SK-N-SH (cell line): ENCODE data around the gene BCR. TPM values are rescaled to one million over a fixed set of nuclear protein-coding genes. Genes with fewer than 3 reads are reported as not detected.

Source experiments
- CTCF ChIA-PET: fragments of 300-600, 350-600 bp; formaldehyde crosslinking; extraction: SDS; loops from one replicate; lab custom pipeline; 2021; lab: Yijun Ruan, JAX
- POLR2A ChIA-PET: fragments of 350-600 bp; sonication (Branson Sonifier 250); formaldehyde crosslinking; extraction: SDS; loops from one replicate; lab custom pipeline; 2020; ENCODE audit warnings: antibody characterized with exemption, inconsistent platforms; lab: Yijun Ruan, JAX
- DNase-seq: peaks from one replicate; pipeline ENCODE4 v3.0.0; 2012
- H2AFZ ChIP-seq: fragments of 200-600 bp; sonication (generic); 2 replicates; pipeline ENCODE4 v1.8.1; 2016; ENCODE audit warnings: antibody characterized with exemption, mild to moderate bottlenecking, low read depth
- H3F3A ChIP-seq: fragments of 200-600 bp; sonication (generic); replicated peaks from 2 replicates; pipeline ENCODE3; 2016; ENCODE audit warnings: antibody characterized with exemption, mild to moderate bottlenecking; ENCODE audit not compliant: insufficient read depth
- H3K27ac ChIP-seq, 2 experiments: fragments of 200-500 bp in 1 of 2; fragments of 200-600 bp in 1 of 2; sonication (Bioruptor generic) in 1 of 2; sonication (generic), shearing (Covaris generic) in 1 of 2; 2 replicates each; pipeline versions ENCODE4 v1.5.1 to v1.6.1; 2014 to 2016; ENCODE audit warnings: low read depth in 2 of 2, inconsistent platforms in 1 of 2, low read length in 1 of 2, mild to moderate bottlenecking in 1 of 2, mixed read lengths in 1 of 2
- H3K27me3 ChIP-seq: fragments of 200-600 bp; sonication (generic), shearing (Covaris generic); 2 replicates; pipeline ENCODE4 v1.6.1; 2016; ENCODE audit warnings: mixed run types; ENCODE audit not compliant: insufficient read depth
- H3K36me3 ChIP-seq, 2 experiments: fragments of 200-500 bp in 1 of 2; fragments of 200-600 bp in 1 of 2; sonication (Bioruptor generic) in 1 of 2; sonication (generic) in 1 of 2; replicated peaks in 1 of 2; 2 replicates each; pipeline versions ENCODE3 to v1.5.1; 2014 to 2016; ENCODE audit warnings: low read length in 1 of 2, mild to moderate bottlenecking in 1 of 2; ENCODE audit not compliant: insufficient read depth in 2 of 2, control insufficient read depth in 1 of 2
- H3K4me1 ChIP-seq, 2 experiments: fragments of 200-500 bp in 1 of 2; fragments of 200-600 bp in 1 of 2; sonication (Bioruptor generic) in 1 of 2; sonication (generic), shearing (Covaris generic) in 1 of 2; 2 replicates each; pipeline versions ENCODE4 v1.5.1 to v1.6.1; 2014 to 2016; ENCODE audit warnings: low read depth in 1 of 2, low read length in 1 of 2, mixed run types in 1 of 2; ENCODE audit not compliant: insufficient read depth in 2 of 2, control insufficient read depth in 1 of 2
- H3K4me2 ChIP-seq: fragments of 200-600 bp; sonication (generic), shearing (Covaris generic); 2 replicates; pipeline ENCODE4 v1.6.1; 2017; ENCODE audit warnings: mixed run types
- H3K4me3 ChIP-seq, 2 experiments: fragments of 200-500 bp in 1 of 2; fragments of 200-600 bp in 1 of 2; sonication (Bioruptor generic) in 1 of 2; sonication (generic), shearing (Covaris generic) in 1 of 2; 2 replicates each; pipeline versions ENCODE4 v1.5.1 to v1.8.1; 2014 to 2016; ENCODE audit warnings: low read depth in 2 of 2, inconsistent platforms in 1 of 2, low read length in 1 of 2, mild to moderate bottlenecking in 1 of 2, mixed read lengths in 1 of 2, moderate library complexity in 1 of 2
- H3K79me2 ChIP-seq: fragments of 200-600 bp; sonication (generic); 2 replicates; pipeline ENCODE4 v1.8.1; 2017; ENCODE audit warnings: mild to moderate bottlenecking; ENCODE audit not compliant: insufficient read depth
- H3K9ac ChIP-seq: fragments of 200-600 bp; sonication (generic); 2 replicates; pipeline ENCODE4 v1.6.1; 2017; ENCODE audit warnings: mixed run types
- H3K9me2 ChIP-seq: fragments of 200-600 bp; sonication (generic); 2 replicates; pipeline ENCODE4 v1.6.1; 2017; ENCODE audit warnings: mixed run types
- H3K9me3 ChIP-seq: fragments of 200-600 bp; sonication (generic); 2 replicates; pipeline ENCODE4 v1.6.1; 2017; ENCODE audit warnings: mixed run types, mild to moderate bottlenecking, moderate library complexity
- H4K20me1 ChIP-seq: fragments of 200-600 bp; sonication (generic); 2 replicates; pipeline ENCODE4 v1.6.1; 2017; ENCODE audit warnings: mild to moderate bottlenecking, mixed run types; ENCODE audit not compliant: insufficient read depth
- ELF1 ChIP-seq: IDR thresholded peaks from 2 replicates; pipeline ENCODE4 v1.4.0; 2012
- GABPA ChIP-seq: IDR thresholded peaks from 2 replicates; pipeline ENCODE4 v1.4.0; 2012; ENCODE audit warnings: low read depth, mild to moderate bottlenecking
- NRF1 ChIP-seq: IDR thresholded peaks from 2 replicates; pipeline ENCODE4 v1.6.1; 2012; ENCODE audit warnings: low read depth, mild to moderate bottlenecking, low read length
- POLR2AphosphoS5 ChIP-seq: IDR thresholded peaks from 2 replicates; pipeline ENCODE4 v1.6.1; 2012; ENCODE audit warnings: low read depth, low read length
- TAF1 ChIP-seq: IDR thresholded peaks from 2 replicates; pipeline ENCODE4 v1.6.1; 2012; ENCODE audit warnings: low read depth, mild to moderate bottlenecking, low read length, moderate library complexity, borderline replicate concordance
- YY1 ChIP-seq: IDR thresholded peaks from 2 replicates; pipeline ENCODE4 v1.4.0; 2012; ENCODE audit warnings: low read depth, mild to moderate bottlenecking
- WGBS: methylation state at CpG from one replicate; pipeline ENCODE4 v1.1.6; 2017; ENCODE audit warnings: low lambda C conversion rate; 5-methylcytosine and 5-hydroxymethylcytosine counted together
- polyA plus RNA-seq, 3 experiments: library from polyadenylated mRNA; depleted of rRNA; stranded (reverse); fragments of >200 nt; gene quantifications; 2 replicates each; pipeline ENCODE4 v1.2.3, GENCODE V29; 2012
- TF ChIP-seq, protein P1 (sequence below): IDR thresholded peaks from 2 replicates; pipeline ENCODE4 v1.6.1; 2012; ENCODE audit warnings: mild to moderate bottlenecking, low read depth, low read length, moderate library complexity

Gene BCR
- polyA plus RNA-seq (2012; rRNA removed), result 27.0 and 50.9 TPM in 2 replicates
- polyA plus RNA-seq (2012; cell fraction: cytosol; rRNA removed), result 20.3 and 29.6 TPM in 2 replicates
- polyA plus RNA-seq (2012; cell fraction: nucleus; rRNA removed), result 51.6 and 84.8 TPM in 2 replicates

- H3K79me2 ChIP-seq, result peaks cover 43% of the 10 kb centered on the region
- ChIA-PET POLR2A (interaction anchor here (1.1 to 1.2 kb wide), 2 partner anchors 101 to 109 kb away, joined by 3 to 5 read pairs; no protein-coding TSS in a partner anchor), CTCF (interaction anchor here (0.9 to 21.1 kb wide), 13 partner anchors 13 to 223 kb away, joined by 3 to 587 read pairs (median 3); no protein-coding TSS in a partner anchor)
- no peaks in the 10 kb centered on the region for H3F3A ChIP-seq
- peak within 1 kb of the TSS in 1 of 2 experiments; percentile 83; a peak in 1 of 4 replicates for H3K27ac ChIP-seq
- WGBS, result no CpG with 5 or more reads among the region's 88 CpGs
- H3K4me2 ChIP-seq, result peak within 1 kb of the TSS; percentile 73
- peak within 1 kb of the TSS; percentile 83 for H2AFZ ChIP-seq
- no peaks in the 10 kb centered on the region for H3K9me3 ChIP-seq
- peaks cover 39% of the 10 kb centered on the region for H4K20me1 ChIP-seq
- H3K36me3 ChIP-seq, result peaks cover 0 to 2% of the 10 kb centered on the region in 2 experiments
- peak within 1 kb of the TSS; percentile 29; the same call in 1 of the 2 replicates for H3K9ac ChIP-seq
- H3K9me2 ChIP-seq, result no peaks in the 10 kb centered on the region
- TF ChIP-seq GABPA, result peak; percentile 53
- TF ChIP-seq POLR2AphosphoS5, result peak; percentile 17; the same call in 1 of the 2 replicates
- TF ChIP-seq NRF1, result peak; percentile 18; the same call in 1 of the 2 replicates
- 0 out of 2 replicates have a peak, but pooled peaks have one; percentile 18 for TF ChIP-seq TAF1
- TF ChIP-seq ELF1, result no peak
- DNase-seq, result peak; percentile 95
- H3K4me1 ChIP-seq, result peaks cover 13 to 52% of the 10 kb centered on the region in 2 experiments
- no peaks in the 10 kb centered on the region for H3K27me3 ChIP-seq
- peak within 1 kb of the TSS; percentile 54 to 83 for H3K4me3 ChIP-seq
These were observed at the start of gene BCR for GRCh38 chr22:23180301-23180892. Gene BCR (plus strand): TSS chr22:23180509. CDS start chr22:23180961, 452 bp downstream.

GRCh38 chr22:23130697-23131096, 49.6 kb upstream of the BCR start:
- H3K79me2 ChIP-seq, result no peaks in the 10 kb centered on the region
- no peak overlapping the region for H3K9ac ChIP-seq
- no peak for DNase-seq
- no peaks in the 10 kb centered on the region for H3K9me3 ChIP-seq
- H3K36me3 ChIP-seq, result no peaks in the 10 kb centered on the region
- no peaks in the 10 kb centered on the region for H4K20me1 ChIP-seq
- H3F3A ChIP-seq, result no peaks in the 10 kb centered on the region
- WGBS, result 51% methylated on average over 2 of the region's 3 CpGs
- H3K9me2 ChIP-seq, result no peaks in the 10 kb centered on the region
- no peak overlapping the region for H3K27ac ChIP-seq
- TF ChIP-seq YY1, result no peak
- TF ChIP-seq, protein P1, sequence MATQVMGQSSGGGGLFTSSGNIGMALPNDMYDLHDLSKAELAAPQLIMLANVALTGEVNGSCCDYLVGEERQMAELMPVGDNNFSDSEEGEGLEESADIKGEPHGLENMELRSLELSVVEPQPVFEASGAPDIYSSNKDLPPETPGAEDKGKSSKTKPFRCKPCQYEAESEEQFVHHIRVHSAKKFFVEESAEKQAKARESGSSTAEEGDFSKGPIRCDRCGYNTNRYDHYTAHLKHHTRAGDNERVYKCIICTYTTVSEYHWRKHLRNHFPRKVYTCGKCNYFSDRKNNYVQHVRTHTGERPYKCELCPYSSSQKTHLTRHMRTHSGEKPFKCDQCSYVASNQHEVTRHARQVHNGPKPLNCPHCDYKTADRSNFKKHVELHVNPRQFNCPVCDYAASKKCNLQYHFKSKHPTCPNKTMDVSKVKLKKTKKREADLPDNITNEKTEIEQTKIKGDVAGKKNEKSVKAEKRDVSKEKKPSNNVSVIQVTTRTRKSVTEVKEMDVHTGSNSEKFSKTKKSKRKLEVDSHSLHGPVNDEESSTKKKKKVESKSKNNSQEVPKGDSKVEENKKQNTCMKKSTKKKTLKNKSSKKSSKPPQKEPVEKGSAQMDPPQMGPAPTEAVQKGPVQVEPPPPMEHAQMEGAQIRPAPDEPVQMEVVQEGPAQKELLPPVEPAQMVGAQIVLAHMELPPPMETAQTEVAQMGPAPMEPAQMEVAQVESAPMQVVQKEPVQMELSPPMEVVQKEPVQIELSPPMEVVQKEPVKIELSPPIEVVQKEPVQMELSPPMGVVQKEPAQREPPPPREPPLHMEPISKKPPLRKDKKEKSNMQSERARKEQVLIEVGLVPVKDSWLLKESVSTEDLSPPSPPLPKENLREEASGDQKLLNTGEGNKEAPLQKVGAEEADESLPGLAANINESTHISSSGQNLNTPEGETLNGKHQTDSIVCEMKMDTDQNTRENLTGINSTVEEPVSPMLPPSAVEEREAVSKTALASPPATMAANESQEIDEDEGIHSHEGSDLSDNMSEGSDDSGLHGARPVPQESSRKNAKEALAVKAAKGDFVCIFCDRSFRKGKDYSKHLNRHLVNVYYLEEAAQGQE, result no peak
- H3K27me3 ChIP-seq, result no peaks in the 10 kb centered on the region
- no peak overlapping the region for H3K4me3 ChIP-seq
- POLR2A ChIA-PET, result no interaction called here
- H2AFZ ChIP-seq, result no peak overlapping the region
- CTCF ChIA-PET, result interaction anchor here (0.8 to 13.2 kb wide), 5 partner anchors 10 to 587 kb away, joined by 3 to 397 read pairs (median 11); partner anchors contain the start of gene RSPH14
- H3K4me2 ChIP-seq, result no peak overlapping the region
- H3K4me1 ChIP-seq, result peaks cover 0 to 22% of the 10 kb centered on the region in 2 experiments; a peak in 1 of 4 replicates
